ENCODE results near the gene PHLPP1. TPM values are rescaled to one million over a fixed set of nuclear protein-coding genes. Genes with fewer than 3 reads are reported as not detected.

Gene PHLPP1
- total and polyA plus RNA-seq, 2 of the 4 experiments (the other 2 are of a cell fraction) = 3.3 to 3.6 TPM

GRCh38 chr18:62899534-62899933 is 184.2 kb downstream of the PHLPP1 start:
- H3K4me3 ChIP-seq (ENCODE audit: insufficient read depth, low read depth, low read length) = no peak overlapping the region
- no peak overlapping the region for H2BK5ac ChIP-seq (ENCODE audit: low read depth, low read length, poor library complexity, severe bottlenecking)
- H4K20me1 ChIP-seq (ENCODE audit: insufficient read depth, low read length) = no peaks in the 10 kb centered on the region
- BruUV-seq (replicated peaks) = no TSS peak
- H3K9me1 ChIP-seq (ENCODE audit: insufficient read depth, low read length) = peaks cover 10% of the 10 kb centered on the region
- no peak overlapping the region for H2AK9ac ChIP-seq (replicated peaks; ENCODE audit: low read depth, low read length, poor library complexity)
- H4K91ac ChIP-seq (ENCODE audit: insufficient read depth, low read depth, low read length) = no peak overlapping the region
- peaks cover 0 to 12% of the 10 kb centered on the region in 2 experiments; a peak in 1 of 4 replicates for H3K79me1 ChIP-seq (ENCODE audit: low read depth in 1 of 2, low read length in 2 of 2)
- no peak for ATAC-seq (ENCODE audit: low read depth)
- H4K8ac ChIP-seq (ENCODE audit: low read depth in 2 of 2, low read length in 2 of 2) = no peak overlapping the region
- H3K23ac ChIP-seq (ENCODE audit: low read depth, low read length) = no peak overlapping the region
- no peaks in the 10 kb centered on the region for H3K36me3 ChIP-seq (ENCODE audit: control insufficient read depth, insufficient read depth, low read length)
- no peak overlapping the region for H2BK120ac ChIP-seq (ENCODE audit: low read depth, low read length)
- dilution Hi-C loops (cut with HindIII; ENCODE audit: low sequenced_read_pairs, unreplicated experiment) = no loop called here
- H3K14ac ChIP-seq (replicated peaks; ENCODE audit: low read depth, low read length) = no peak overlapping the region
- H2AK5ac ChIP-seq (ENCODE audit: low read depth, low read length) = peak overlapping the region; percentile 73; the same call in 1 of the 2 replicates
- H3K27ac ChIP-seq (ENCODE audit: insufficient read depth, low read length) = no peak overlapping the region
- no peak overlapping the region for H4K5ac ChIP-seq (ENCODE audit: low read depth, low read length)
- no peak overlapping the region for H3K18ac ChIP-seq (ENCODE audit: low read depth, low read length)
- no peak for TF ChIP-seq CEBPB (IDR thresholded peaks at IDR 0.05; ENCODE audit: low read depth, low read length)
- no peak for TF ChIP-seq USF2 (IDR thresholded peaks at IDR 0.05; ENCODE audit: low read depth, low read length)
- no peak for TF ChIP-seq MXI1 (IDR thresholded peaks at IDR 0.05; ENCODE audit: borderline replicate concordance, low read depth, low read length)
- TF ChIP-seq POLR2A (IDR thresholded peaks at IDR 0.05; ENCODE audit: low read depth, low read length) = no peak
- TF ChIP-seq CHD1 (IDR thresholded peaks at IDR 0.05; ENCODE audit: low read depth, low read length) = no peak
- TF ChIP-seq MAFK (IDR thresholded peaks at IDR 0.05; ENCODE audit: low read depth, low read length) = no peak
- no peak for TF ChIP-seq RFX5 (IDR thresholded peaks at IDR 0.05; ENCODE audit: low read depth, low read length)
- no peak for TF ChIP-seq CTCF (conservative IDR thresholded peaks at IDR 0.05; ENCODE audit: low read depth, low read length)
- H3K4me2 ChIP-seq (ENCODE audit: low read depth, low read length) = no peak overlapping the region
- no CpG with 5 or more reads among the region's 5 CpGs for WGBS, 2 experiments (ENCODE audit: extremely low coverage in 2 of 2, insufficient read length in 1 of 2)
- intact Hi-C loops (cut with micrococcal nuclease) = loop anchor here (5.0 kb wide), 1 partner anchor 182 kb away; the partner anchor contains the start of gene PHLPP1
- H3K4me1 ChIP-seq (ENCODE audit: control insufficient read depth, insufficient read depth, low read length) = peaks cover 9% of the 10 kb centered on the region
- H3K4ac ChIP-seq (ENCODE audit: low read depth, low read length) = no peak overlapping the region
- no peak overlapping the region for H2BK20ac ChIP-seq (ENCODE audit: low read depth, low read length)
- DNase-seq = no peak
- ChIA-PET CTCF (no interaction called here), POLR2A (ENCODE audit: unreplicated experiment) (no interaction called here)
- H3K9me3 ChIP-seq (ENCODE audit: control insufficient read depth, insufficient read depth, low read length) = no peaks in the 10 kb centered on the region
- no peak overlapping the region for H3K56ac ChIP-seq (ENCODE audit: extremely low read depth, insufficient read depth, low read length)
- no peak overlapping the region for H2AFZ ChIP-seq (replicated peaks; ENCODE audit: low read length, poor library complexity)
- in situ Hi-C loops (cut with MboI; ENCODE audit: low sequenced_read_pairs) = no loop called here
- H3K27me3 ChIP-seq (ENCODE audit: control insufficient read depth, insufficient read depth, low read length) = no peaks in the 10 kb centered on the region
- no peak overlapping the region for H2BK15ac ChIP-seq (ENCODE audit: low read depth, low read length)
- H3K9ac ChIP-seq (ENCODE audit: low read depth, low read length) = no peak overlapping the region

Measured in IMR-90 (cell line).